Measurements from ENCODE around the gene THOC2.

THOC2 gene

GRCh38 chrX:123561439-123562215 lies 171.2 kb downstream of the THOC2 start:
- no peak for FAIRE-seq

GRCh38 chrX:123550829-123551228 lies 182.0 kb downstream of the THOC2 start:
- FAIRE-seq, result no peak
